ENCODE results near the gene DSCAML1. TPM values are rescaled to one million over a fixed set of nuclear protein-coding genes. Genes with fewer than 3 reads are reported as not detected.

The DSCAML1 gene
- total RNA-seq, 1 donor from 2014 or later: not detected

GRCh38 chr11:117572671-117573070 lies 224.3 kb downstream of the DSCAML1 start:
- no peak for ATAC-seq

DNA sequence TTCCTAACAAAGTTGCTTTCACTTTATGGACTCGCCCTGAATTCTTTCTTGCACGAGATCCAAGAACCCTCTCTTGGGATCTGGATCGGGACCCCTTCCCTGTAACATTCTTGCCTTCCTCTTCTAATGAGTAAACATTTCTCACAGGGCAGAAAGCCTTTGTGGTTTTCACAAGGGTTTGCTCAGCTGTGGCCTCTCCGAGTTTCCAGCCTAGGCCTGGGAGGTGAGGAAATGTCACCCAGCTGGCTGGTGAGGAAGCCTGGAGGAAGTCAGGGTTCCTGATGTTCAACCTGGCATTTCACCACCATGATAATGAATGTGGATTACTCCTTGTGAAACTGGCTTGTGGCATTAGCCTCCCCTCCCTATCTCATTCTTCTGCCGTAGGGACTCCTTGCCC lies 224.9 kb downstream of the DSCAML1 start:
- ATAC-seq: no peak

GRCh38 chr11:117570701-117571100 lies 226.3 kb downstream of the DSCAML1 start:
- no peak for ATAC-seq

GRCh38 chr11:117569911-117570310 lies 227.1 kb downstream of the DSCAML1 start:
- ATAC-seq: no peak

GRCh38 chr11:117565709-117566108 lies 231.3 kb downstream of the DSCAML1 start:
- no peak for ATAC-seq

DNA sequence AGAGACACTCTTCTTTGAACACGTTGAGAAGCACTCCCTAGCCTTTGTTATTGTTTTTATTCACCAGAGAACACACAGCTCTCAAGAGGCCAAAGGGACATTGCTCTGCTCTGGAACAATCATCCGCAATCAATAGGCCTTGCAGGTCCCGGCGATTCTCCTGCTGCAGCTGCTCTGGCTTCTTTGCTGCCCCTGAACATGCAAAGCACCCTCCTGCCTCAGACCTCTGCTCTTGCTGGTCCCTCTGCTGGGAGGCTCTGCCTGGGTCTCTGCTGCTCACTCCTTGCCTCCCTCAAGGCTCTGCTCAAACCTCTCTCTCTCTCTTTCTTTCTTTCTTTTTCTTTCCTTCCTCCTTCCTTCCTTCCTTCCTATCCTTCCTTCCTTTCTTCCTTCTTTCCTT lies 232.7 kb downstream of the DSCAML1 start:
- ATAC-seq: no peak

DNA sequence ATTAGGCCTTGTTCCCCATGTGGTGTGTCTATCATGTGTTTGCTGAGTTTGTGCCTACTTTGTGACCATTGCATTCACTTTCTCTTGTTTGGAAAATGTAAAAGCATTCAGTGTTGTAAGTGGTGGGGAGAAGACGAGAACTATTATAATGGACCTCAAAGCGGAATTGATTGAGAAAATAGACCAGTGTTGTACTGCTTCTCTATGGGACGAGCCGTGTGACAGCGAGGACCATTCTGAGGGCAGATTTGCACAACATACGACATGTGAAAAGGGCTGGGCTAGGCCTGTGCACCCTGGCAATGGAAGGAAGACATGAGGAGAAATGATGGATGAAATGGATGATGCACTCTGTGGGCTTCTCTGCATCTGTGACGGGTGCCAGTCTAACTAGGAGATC lies 233.5 kb downstream of the DSCAML1 start:
- no peak for ATAC-seq

GRCh38 chr11:117562136-117562535 lies 234.9 kb downstream of the DSCAML1 start:
- ATAC-seq: no peak

DNA sequence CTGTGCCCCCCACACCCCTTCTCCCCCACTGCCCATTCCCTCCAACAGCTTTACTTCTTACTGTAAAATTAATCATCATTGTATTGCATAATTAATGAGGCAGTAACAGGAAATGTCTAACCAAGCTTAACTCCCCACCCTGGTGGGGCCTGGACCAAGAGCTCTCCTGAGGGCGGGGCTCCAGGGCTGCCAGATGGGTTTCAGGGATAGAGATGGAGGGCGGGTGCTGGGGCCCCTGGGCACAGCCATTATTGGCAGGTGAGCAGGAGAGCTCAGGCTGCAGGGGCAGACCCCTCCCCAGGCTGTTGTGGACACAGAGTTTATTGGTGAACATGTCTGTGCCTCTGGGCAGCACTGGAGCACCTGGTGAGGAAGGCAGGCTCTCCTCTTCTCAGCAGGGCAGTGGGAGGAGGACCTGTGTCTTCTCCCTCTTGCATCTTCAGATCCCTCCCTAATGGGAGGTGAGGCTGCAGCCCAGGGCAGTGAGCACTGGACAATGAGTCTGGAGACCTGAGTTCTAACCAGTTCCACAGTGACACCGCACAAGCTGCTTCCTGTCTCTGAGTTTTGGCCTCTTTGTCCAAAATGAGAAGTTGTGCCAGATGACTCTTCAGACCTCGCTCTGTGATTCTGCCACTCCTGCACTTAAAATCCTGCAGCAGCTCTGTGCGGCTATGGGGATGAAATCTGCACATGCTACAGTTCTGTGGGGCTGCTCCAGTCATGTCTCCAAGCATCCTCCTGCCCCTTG lies 236.1 kb downstream of the DSCAML1 start:
- no peak for ATAC-seq

GRCh38 chr11:117559698-117560097 lies 237.3 kb downstream of the DSCAML1 start:
- no peak for ATAC-seq

GRCh38 chr11:117557361-117557760 lies 239.7 kb downstream of the DSCAML1 start:
- no peak for ATAC-seq

DNA sequence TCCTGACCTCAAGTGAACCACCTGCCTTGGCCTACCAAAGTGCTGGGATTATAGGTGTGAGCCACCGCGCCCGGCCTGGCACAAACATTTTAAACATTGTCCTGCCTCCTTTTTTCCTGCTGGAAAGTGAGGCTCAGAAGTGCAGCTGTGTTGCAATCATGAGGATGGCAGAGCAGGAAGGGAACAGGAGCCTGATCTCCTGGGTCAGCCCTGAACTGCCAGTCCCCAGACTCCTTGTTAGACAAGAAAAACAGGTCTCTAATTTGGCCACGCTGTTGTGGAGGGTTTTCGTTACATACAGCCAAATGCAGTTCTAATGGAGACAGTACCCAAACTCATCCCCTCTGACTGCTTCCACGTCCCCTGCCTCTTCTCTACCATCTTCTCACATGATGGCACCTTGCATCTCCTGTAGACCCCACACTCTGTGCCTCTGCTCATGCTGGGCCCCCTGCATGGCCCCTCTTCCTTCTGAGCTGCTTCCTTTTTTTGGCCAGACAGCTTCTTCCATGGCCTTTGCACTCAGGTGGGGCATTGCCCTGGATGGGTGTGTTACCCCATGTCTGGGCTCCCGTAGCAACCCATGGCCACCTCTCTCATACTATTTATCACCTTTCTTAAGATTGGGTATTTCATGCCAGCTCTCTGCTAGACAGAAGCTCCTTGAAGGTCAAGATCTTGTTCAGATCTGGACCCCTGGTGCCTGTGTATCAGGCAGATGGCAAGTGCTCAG lies 242.2 kb downstream of the DSCAML1 start:
- ATAC-seq: peak; percentile 71

DNA sequence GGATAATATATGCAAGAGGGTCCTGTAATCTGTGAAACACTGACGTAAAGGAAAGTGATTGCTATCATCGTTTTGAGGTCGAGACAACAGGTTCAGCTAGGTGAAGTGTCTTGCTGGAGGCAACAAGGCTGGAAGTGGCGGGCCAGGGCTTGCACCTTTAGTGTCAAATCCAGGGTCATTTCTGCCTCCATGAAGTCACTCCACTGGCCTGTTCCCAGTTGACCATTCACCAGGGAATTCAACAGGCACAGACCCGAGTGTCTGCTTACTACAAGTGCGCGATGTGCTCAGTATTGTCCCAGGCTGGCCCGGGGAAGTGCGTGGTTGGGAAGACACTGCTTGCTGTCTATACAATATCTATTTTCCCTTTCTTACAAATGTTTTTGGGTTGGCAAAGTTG lies 244.4 kb downstream of the DSCAML1 start:
- no peak for ATAC-seq

DNA sequence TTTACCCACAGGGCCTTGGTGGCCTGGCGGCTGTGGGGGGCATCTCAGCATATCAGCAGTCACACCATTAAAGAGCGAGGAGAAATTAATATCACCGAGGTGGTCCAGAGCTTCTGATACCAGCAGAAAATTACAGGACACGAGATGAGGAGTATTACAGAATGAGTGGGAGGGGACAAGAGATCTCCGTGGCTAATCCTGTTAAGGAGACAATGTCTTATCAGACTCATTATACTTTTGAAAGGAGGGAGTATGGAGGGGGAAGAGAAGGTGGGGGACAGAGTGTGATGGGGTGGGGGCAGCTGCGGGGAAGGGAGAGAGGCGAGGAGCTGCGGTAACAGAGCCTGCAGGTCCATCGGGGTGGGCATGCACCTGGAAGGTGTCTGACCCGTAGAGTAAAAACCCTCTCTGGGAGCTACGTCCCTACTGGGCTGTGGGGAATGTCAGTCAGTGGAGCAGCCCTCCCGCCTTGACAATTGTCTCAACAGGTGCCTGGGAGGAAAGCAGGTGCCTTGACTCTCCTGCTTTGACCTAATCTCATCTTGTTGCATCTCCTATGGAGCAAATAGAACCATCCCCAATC lies 245.2 kb downstream of the DSCAML1 start:
- no peak for ATAC-seq

DNA sequence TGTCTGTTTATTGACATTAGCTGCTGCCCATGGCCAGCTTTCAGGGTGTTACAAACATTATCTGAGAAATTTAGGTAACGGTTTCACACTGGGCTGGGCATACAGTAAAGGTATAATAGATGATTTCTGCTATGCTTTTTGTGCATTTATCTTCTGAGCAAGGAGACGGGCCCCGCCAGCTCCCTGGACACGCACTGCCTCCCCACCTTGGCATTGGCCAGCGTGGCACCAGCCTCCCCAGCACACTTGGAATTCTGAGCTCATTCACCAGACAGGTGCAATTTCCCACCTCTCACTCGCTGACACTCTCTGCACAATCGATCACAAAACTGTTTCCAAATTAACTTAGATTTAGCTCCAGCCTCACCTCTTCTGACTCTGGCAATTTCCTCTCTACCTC lies 246.6 kb downstream of the DSCAML1 start:
- ATAC-seq: no peak

DNA sequence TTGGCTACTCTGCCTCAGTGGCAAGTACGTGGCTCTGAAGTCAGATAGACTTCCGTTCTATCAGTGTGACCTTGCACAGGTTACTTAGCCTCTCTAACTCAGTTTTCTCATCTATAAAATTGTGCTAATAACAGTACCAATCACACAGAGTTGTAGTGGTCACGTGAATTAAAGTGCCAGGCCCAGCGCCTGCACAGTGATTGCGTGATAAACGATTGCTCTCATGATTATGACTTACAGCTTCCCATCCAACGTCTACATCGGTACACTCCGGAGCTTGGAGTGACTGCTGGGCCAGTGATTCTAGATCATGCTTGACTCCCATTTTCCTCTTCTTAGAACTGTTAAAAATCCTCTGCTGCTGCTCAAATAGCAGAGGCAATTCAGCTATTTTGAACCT lies 247.6 kb downstream of the DSCAML1 start:
- ATAC-seq: no peak

DNA sequence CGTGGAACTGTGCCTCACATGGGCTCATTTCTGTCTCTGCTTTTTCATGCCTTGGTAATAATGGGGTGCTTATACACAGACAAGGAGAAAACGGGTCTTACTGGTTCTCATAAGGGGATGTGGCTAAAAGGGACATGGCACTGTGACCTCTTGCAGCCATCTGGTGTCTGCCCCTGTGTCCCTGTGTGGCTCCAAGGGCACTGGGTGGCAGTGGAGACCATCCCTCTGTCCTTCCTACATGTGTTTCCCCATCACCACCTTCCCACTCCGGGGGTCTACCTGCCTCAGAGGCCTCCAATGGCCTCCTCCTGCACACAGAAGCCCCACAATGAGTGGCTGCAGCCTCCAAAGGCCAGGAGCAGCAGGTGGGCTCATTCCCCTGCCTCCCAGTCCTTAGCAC lies 248.1 kb downstream of the DSCAML1 start:
- ATAC-seq: no peak

DNA sequence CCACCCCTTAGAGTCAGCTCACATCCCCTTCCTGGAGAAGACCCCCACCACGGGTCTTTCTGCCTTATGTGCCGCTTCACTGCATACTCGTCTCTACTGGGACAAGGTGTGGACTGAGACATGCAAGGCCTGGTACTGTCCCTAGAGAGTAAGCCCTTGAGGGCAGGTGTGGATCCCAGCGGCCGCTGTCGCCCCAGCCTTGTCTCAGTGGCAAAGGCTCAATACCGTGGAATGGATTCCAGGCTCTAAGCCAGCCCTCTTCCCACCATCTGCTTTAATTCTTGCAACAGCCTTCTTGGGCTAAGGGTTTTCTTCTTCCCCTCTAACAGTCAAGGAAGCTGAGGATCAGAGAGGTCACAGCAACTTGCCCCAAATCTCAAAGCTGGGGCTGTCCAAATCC lies 249.1 kb downstream of the DSCAML1 start:
- no peak for ATAC-seq

- ATAC-seq: no peak
Measured at GRCh38 chr11:117547195-117547850, 249.7 kb downstream of the DSCAML1 start.

GRCh38 chr11:117546431-117547194 lies 250.4 kb downstream of the DSCAML1 start:
- no peak for ATAC-seq

DNA sequence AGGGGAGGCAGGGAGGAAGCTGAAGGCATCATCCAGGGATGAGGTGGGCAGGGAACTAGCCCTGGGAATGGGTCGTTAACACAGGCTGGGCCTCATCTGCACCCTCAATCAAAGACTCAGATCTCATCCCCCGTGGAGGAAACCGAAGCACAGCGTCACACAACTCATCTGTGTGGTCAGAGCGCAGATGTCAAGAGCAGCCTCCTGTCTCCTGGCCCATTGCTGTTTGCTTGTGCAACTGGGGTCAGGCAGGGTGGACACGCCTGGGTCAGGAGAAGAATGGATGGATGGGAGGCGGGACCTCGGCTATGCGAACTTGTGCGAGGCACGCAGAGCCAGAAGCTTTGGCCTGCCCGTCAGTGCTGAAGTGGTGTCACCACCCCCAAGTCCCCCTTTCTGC lies 251.3 kb downstream of the DSCAML1 start:
- ATAC-seq: no peak

GRCh38 chr11:117544130-117544800 lies 252.8 kb downstream of the DSCAML1 start:
- no peak for ATAC-seq

Measured in esophagus mucosa (tissue), 1 donor.